ENCODE results near the gene RAB6A. TPM values are rescaled to one million over a fixed set of nuclear protein-coding genes. Genes with fewer than 3 reads are reported as not detected.
"Not testable (repeated sequence)": the region's sequence is repeated elsewhere in the genome, so short reads cannot be mapped to it uniquely, and the experiment has no call there.

RAB6A gene
- total RNA-seq, 2 experiments from 2014 or later = 36.7 to 41.2 TPM

DNA sequence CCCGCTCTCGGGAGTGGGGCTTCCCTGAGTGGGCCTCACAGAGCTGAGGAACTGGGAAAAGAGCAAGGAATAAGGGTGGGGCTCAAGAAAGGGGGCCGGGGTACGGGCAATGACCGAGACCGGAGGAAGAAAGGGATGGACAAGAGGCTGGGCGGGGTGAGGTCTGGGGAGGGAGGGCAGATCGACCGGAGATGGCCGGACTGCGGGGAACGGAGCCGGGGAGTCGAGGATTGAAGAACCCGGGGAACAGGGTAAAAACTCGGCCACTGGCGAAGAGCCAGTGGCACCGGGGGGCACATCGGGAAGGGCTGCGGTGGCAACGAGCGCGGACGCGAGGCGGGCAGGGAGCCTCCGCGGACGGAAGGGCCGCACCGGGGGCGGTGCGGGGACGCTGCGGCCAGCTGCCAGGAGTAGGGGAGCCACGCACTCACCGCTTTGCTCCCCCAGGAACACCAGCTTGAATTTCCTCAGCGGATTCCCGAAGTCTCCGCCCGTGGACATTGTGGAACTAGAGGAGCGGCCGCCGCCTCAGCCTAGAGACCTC lies 667 bp downstream of the RAB6A start:
- CTCF ChIA-PET = no interaction called here
- intact Hi-C loops (cut with micrococcal nuclease) = loop anchor here (10.0 kb wide), 2 partner anchors 385 to 635 kb away; partner anchors contain the start of genes PGM2L1 and RELT
- H3K4me3 Mint-ChIP-seq = peak overlapping the region; percentile 88
- no peaks in the 10 kb centered on the region for H3K27me3 Mint-ChIP-seq (ENCODE audit: low read depth)
- H3K36me3 Mint-ChIP-seq (ENCODE audit: low read depth) = peaks cover 3% of the 10 kb centered on the region
- peak; percentile 12 for DNase-seq
- H3K9me3 Mint-ChIP-seq = no peaks in the 10 kb centered on the region
- peaks cover 38% of the 10 kb centered on the region for H3K4me1 Mint-ChIP-seq (ENCODE audit: low read depth)
- peak overlapping the region; percentile 69 for H3K27ac Mint-ChIP-seq

GRCh38 chr11:73759610-73760134 lies 1.2 kb downstream of the RAB6A start:
- H3K36me3 Mint-ChIP-seq (ENCODE audit: low read depth) = peaks cover 3% of the 10 kb centered on the region
- CTCF ChIA-PET = no interaction called here
- H3K4me3 Mint-ChIP-seq = peak overlapping the region; percentile 88
- H3K4me1 Mint-ChIP-seq (ENCODE audit: low read depth) = peaks cover 38% of the 10 kb centered on the region
- H3K27me3 Mint-ChIP-seq (ENCODE audit: low read depth) = no peaks in the 10 kb centered on the region
- no peak for DNase-seq
- H3K27ac Mint-ChIP-seq = peak overlapping the region; percentile 69
- intact Hi-C loops (cut with micrococcal nuclease) = loop anchor here (10.0 kb wide), 2 partner anchors 385 to 635 kb away; partner anchors contain the start of genes PGM2L1 and RELT
- no peaks in the 10 kb centered on the region for H3K9me3 Mint-ChIP-seq

GRCh38 chr11:73758451-73758850 lies 2.4 kb downstream of the RAB6A start:
- CTCF ChIA-PET = interaction anchor here (0.7 to 0.8 kb wide), 2 partner anchors 17 to 863 kb away, joined by 3 read pairs; no protein-coding TSS in a partner anchor
- H3K4me3 Mint-ChIP-seq = peak overlapping the region; percentile 34

DNA sequence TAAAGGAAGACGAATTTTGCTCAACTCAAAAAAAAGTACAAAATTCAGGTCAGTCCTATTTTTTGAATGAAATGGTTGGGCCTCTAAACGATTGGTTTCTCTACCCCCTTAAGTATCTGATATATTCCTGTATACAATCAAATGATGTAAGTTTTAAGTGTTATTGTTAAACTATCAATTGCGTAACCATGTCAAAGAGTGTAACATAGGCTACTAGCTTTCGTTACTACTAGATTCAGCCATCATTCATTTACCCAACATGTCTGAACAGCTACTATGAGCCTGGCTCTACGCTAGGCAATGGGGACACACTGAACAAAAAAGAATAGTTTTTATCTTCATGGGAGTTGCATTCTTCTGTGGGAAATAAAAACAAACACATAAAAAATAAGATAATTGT lies 3.3 kb downstream of the RAB6A start:
- no peak overlapping the region for H3K27ac Mint-ChIP-seq

More at GRCh38 chr11:73758451-73758850, 2.4 kb downstream of the RAB6A start:
- no peaks in the 10 kb centered on the region for H3K27me3 Mint-ChIP-seq (ENCODE audit: low read depth)
- H3K4me1 Mint-ChIP-seq (ENCODE audit: low read depth) = peaks cover 47% of the 10 kb centered on the region
- no peak for DNase-seq
- H3K27ac Mint-ChIP-seq = no peak overlapping the region
- peaks cover 5% of the 10 kb centered on the region for H3K36me3 Mint-ChIP-seq (ENCODE audit: low read depth)
- no peaks in the 10 kb centered on the region for H3K9me3 Mint-ChIP-seq
- intact Hi-C loops (cut with micrococcal nuclease) = no loop called here

GRCh38 chr11:73755670-73756069 lies 5.2 kb downstream of the RAB6A start:
- intact Hi-C loops (cut with micrococcal nuclease) = no loop called here
- DNase-seq = no peak
- no peaks in the 10 kb centered on the region for H3K27me3 Mint-ChIP-seq (ENCODE audit: low read depth)
- H3K4me3 Mint-ChIP-seq = no peak overlapping the region
- no peak overlapping the region for H3K27ac Mint-ChIP-seq
- H3K36me3 Mint-ChIP-seq (ENCODE audit: low read depth) = peaks cover 5% of the 10 kb centered on the region
- peaks cover 56% of the 10 kb centered on the region for H3K4me1 Mint-ChIP-seq (ENCODE audit: low read depth)
- no peaks in the 10 kb centered on the region for H3K9me3 Mint-ChIP-seq
- CTCF ChIA-PET = interaction anchor here (0.7 kb wide), 1 partner anchor 350 kb away, joined by 6 read pairs; no protein-coding TSS in a partner anchor

More for the DNA sequence above, 3.3 kb downstream of the RAB6A start:
- Mint-ChIP-seq H3K27me3 (ENCODE audit: low read depth) (no peaks in the 10 kb centered on the region), H3K4me1 (ENCODE audit: low read depth) (peaks cover 43% of the 10 kb centered on the region), H3K4me3 (no peak overlapping the region), H3K36me3 (ENCODE audit: low read depth) (peaks cover 5% of the 10 kb centered on the region), H3K9me3 (no peaks in the 10 kb centered on the region)
- intact Hi-C loops (cut with micrococcal nuclease) = no loop called here
- CTCF ChIA-PET = interaction anchor here (0.8 to 1.0 kb wide), 3 partner anchors 10 to 22 kb away, joined by 3 read pairs; no protein-coding TSS in a partner anchor
- no peak for DNase-seq

DNA sequence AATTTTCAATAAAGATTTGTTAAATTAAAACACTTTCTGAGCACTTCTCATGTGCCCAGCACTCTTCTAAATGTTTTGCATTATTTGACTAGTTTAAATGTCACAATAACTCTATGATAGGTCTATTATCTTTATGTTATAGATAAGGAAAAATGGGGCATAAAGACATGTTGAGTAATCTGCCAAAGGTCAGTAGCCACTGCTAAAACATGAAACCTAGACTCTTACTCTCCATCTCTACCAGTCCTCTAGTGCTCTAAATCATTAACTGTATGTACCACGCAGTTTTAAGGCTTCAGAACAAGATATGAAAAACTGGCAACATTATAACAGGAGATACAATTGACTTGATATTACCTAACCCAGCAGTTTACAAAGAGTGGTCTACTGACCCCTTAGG lies 6.9 kb downstream of the RAB6A start:
- intact Hi-C loops (cut with micrococcal nuclease) = no loop called here
- no peak for DNase-seq
- H3K4me1 Mint-ChIP-seq (ENCODE audit: low read depth) = peaks cover 53% of the 10 kb centered on the region
- CTCF ChIA-PET = interaction anchor here (0.6 kb wide), 1 partner anchor 213 kb away, joined by 3 read pairs; no protein-coding TSS in a partner anchor
- H3K27me3 Mint-ChIP-seq (ENCODE audit: low read depth) = no peaks in the 10 kb centered on the region
- H3K27ac Mint-ChIP-seq = no peak overlapping the region
- no peak overlapping the region for H3K4me3 Mint-ChIP-seq
- peaks cover 3% of the 10 kb centered on the region for H3K36me3 Mint-ChIP-seq (ENCODE audit: low read depth)
- no peaks in the 10 kb centered on the region for H3K9me3 Mint-ChIP-seq

GRCh38 chr11:73752903-73753302 lies 8.0 kb downstream of the RAB6A start:
- CTCF ChIA-PET = interaction anchor here (0.7 to 0.9 kb wide), 2 partner anchors 65 to 92 kb away, joined by 3 read pairs; no protein-coding TSS in a partner anchor
- no peak overlapping the region for H3K27ac Mint-ChIP-seq

GRCh38 chr11:73752216-73752867 lies 8.5 kb downstream of the RAB6A start:
- no peaks in the 10 kb centered on the region for H3K27me3 Mint-ChIP-seq (ENCODE audit: low read depth)
- H3K36me3 Mint-ChIP-seq (ENCODE audit: low read depth) = peaks cover 2% of the 10 kb centered on the region
- no peaks in the 10 kb centered on the region for H3K9me3 Mint-ChIP-seq
- intact Hi-C loops (cut with micrococcal nuclease) = no loop called here
- peaks cover 42% of the 10 kb centered on the region for H3K4me1 Mint-ChIP-seq (ENCODE audit: low read depth)
- no peak for DNase-seq
- CTCF ChIA-PET = interaction anchor here (0.7 to 0.9 kb wide), 2 partner anchors 64 to 91 kb away, joined by 3 read pairs; no protein-coding TSS in a partner anchor
- no peak overlapping the region for H3K4me3 Mint-ChIP-seq
- H3K27ac Mint-ChIP-seq = no peak overlapping the region

More at GRCh38 chr11:73752903-73753302, 8.0 kb downstream of the RAB6A start:
- H3K27me3 Mint-ChIP-seq (ENCODE audit: low read depth) = no peaks in the 10 kb centered on the region
- DNase-seq = no peak
- H3K4me1 Mint-ChIP-seq (ENCODE audit: low read depth) = peaks cover 46% of the 10 kb centered on the region
- no peak overlapping the region for H3K4me3 Mint-ChIP-seq
- no peaks in the 10 kb centered on the region for H3K9me3 Mint-ChIP-seq
- intact Hi-C loops (cut with micrococcal nuclease) = no loop called here
- H3K36me3 Mint-ChIP-seq (ENCODE audit: low read depth) = peaks cover 3% of the 10 kb centered on the region

GRCh38 chr11:73750862-73751261 lies 10.0 kb downstream of the RAB6A start:
- H3K36me3 Mint-ChIP-seq (ENCODE audit: low read depth); intact Hi-C loops (cut with micrococcal nuclease); H3K4me3 Mint-ChIP-seq; DNase-seq; H3K27ac Mint-ChIP-seq; CTCF ChIA-PET; H3K27me3 Mint-ChIP-seq (ENCODE audit: low read depth); H3K9me3 Mint-ChIP-seq: not testable (repeated sequence)
- H3K4me1 Mint-ChIP-seq (ENCODE audit: low read depth) = peaks cover 41% of the 10 kb centered on the region

DNA sequence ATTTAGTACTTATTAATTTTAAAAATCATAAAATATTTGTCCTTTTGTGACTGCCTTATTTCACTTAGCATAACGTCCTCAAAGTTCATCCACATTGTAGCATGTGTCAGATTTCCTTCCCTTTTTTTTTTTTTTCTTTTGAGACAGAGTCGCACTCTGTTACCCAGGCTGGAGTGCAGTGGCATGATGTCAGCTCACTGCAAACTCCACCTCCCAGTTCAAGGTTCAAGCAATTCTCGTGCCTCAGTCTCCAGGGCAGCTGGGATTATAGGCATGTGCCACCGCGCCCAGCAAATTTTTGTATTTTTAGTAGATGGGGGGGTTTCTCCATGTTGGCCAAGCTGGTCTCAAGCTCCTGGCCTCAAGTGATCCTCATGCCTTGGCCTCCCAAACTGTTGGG lies 10.6 kb downstream of the RAB6A start:
- H3K4me1 Mint-ChIP-seq (ENCODE audit: low read depth) = peaks cover 39% of the 10 kb centered on the region
- no peaks in the 10 kb centered on the region for H3K27me3 Mint-ChIP-seq (ENCODE audit: low read depth)
- intact Hi-C loops (cut with micrococcal nuclease) = no loop called here
- peaks cover 2% of the 10 kb centered on the region for H3K36me3 Mint-ChIP-seq (ENCODE audit: low read depth)
- CTCF ChIA-PET = no interaction called here
- no peak for DNase-seq
- no peak overlapping the region for H3K4me3 Mint-ChIP-seq
- H3K9me3 Mint-ChIP-seq = no peaks in the 10 kb centered on the region
- no peak overlapping the region for H3K27ac Mint-ChIP-seq

DNA sequence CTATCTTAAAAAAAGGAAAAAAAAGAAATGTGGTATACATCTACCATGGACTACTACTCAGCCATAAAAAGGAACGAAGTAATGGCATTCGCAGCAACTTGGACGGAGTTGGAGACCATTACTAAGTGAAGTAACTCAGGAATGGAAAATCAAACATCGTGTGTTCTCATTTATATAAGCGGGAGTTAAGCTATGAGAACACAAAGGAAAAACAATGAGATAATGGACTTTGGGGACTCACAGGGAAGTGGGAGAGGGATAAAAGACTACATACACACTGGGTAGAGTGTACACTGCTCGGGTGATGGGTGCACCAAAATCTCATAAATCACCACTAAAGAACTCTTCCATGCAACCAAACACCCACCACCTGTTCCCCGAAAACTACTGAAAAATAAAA lies 11.8 kb downstream of the RAB6A start:
- CTCF ChIA-PET = interaction anchor here (0.6 kb wide), 2 partner anchors 150 to 1292 kb away, joined by 3 to 4 read pairs; no protein-coding TSS in a partner anchor
- H3K9me3 Mint-ChIP-seq = no peaks in the 10 kb centered on the region
- no peak overlapping the region for H3K4me3 Mint-ChIP-seq

DNA sequence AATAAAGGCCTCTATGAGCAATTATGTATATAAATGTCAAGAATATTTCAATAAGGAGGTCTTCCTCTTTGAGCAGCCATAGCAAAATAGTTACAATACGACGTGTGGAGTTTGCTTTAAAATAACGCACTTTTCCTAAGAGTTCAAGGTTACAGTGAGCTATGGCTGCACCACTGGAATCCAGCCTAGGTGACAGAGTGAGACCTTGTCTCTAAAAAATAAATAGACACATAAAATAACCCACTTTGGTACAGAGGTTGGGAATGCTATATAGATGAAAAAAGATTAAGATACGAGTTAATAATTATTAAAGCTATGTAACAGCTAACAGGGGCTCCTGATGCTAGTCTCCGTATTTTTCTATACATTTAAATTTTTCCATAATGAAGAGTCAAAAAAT lies 12.6 kb downstream of the RAB6A start:
- Mint-ChIP-seq H3K27ac (no peak overlapping the region), H3K9me3 (no peaks in the 10 kb centered on the region), H3K4me3 (no peak overlapping the region), H3K4me1 (ENCODE audit: low read depth) (peaks cover 33% of the 10 kb centered on the region), H3K36me3 (ENCODE audit: low read depth) (peaks cover 3% of the 10 kb centered on the region), H3K27me3 (ENCODE audit: low read depth) (no peaks in the 10 kb centered on the region)
- CTCF ChIA-PET = interaction anchor here (0.6 to 1.2 kb wide), 2 partner anchors 9 to 116 kb away, joined by 3 read pairs; no protein-coding TSS in a partner anchor
- DNase-seq = no peak
- intact Hi-C loops (cut with micrococcal nuclease) = no loop called here

More for the DNA sequence above, 11.8 kb downstream of the RAB6A start:
- Mint-ChIP-seq H3K4me1 (ENCODE audit: low read depth) (peaks cover 34% of the 10 kb centered on the region), H3K27me3 (ENCODE audit: low read depth) (no peaks in the 10 kb centered on the region), H3K36me3 (ENCODE audit: low read depth) (peaks cover 2% of the 10 kb centered on the region), H3K27ac (no peak overlapping the region)
- no peak for DNase-seq
- intact Hi-C loops (cut with micrococcal nuclease) = no loop called here

All from activated naive CD4-positive, alpha-beta T cell treated with anti-CD3 and anti-CD28 coated beads for 36 hours (primary cell).